Kidney epithelial cell (primary cell): ENCODE measurements around the gene TLE5. TPM values are rescaled to one million over a fixed set of nuclear protein-coding genes. Genes with fewer than 3 reads are reported as not detected.

ENCODE experiments used
- DNase-seq: peaks from one replicate; pipeline ENCODE4 v3.0.0-alpha.2; 2010; ENCODE audit warnings: low read depth
- H3K27me3 ChIP-seq: 2 replicates; pipeline ENCODE4 v1.6.0; 2011; ENCODE audit warnings: low read length; ENCODE audit not compliant: control insufficient read depth, insufficient read depth
- H3K36me3 ChIP-seq: 2 replicates; pipeline ENCODE4 v1.5.1; 2011; ENCODE audit warnings: low read length; ENCODE audit not compliant: control insufficient read depth, insufficient read depth
- H3K4me3 ChIP-seq: 2 replicates; pipeline ENCODE4 v1.5.1; 2011; ENCODE audit warnings: low read depth, mild to moderate bottlenecking, control low read depth, low read length
- CTCF ChIP-seq: IDR thresholded peaks from 2 replicates; pipeline ENCODE4 v1.5.1; 2011; ENCODE audit warnings: mild to moderate bottlenecking, moderate library complexity, low read length, control low read depth, inconsistent platforms; ENCODE audit not compliant: insufficient read depth, poor library complexity, severe bottlenecking
- total RNA-seq: library from RNA; depleted of rRNA; stranded (reverse); fragments of >200 nt; gene quantifications from 2 replicates; pipeline ENCODE4 v1.2.3, GENCODE V29; 2015

Gene TLE5
- total RNA-seq, 1 donor from 2014 or later, result 353 TPM

- Histone ChIP-seq H3K4me3 (no peak overlapping the region), H3K27me3 (peaks cover 2% of the 10 kb centered on the region), H3K36me3 (no peaks in the 10 kb centered on the region)
- TF ChIP-seq CTCF, result no peak
- no peak for DNase-seq
Measured at GRCh38 chr19:3049089-3049488, 13.2 kb downstream of the TLE5 start.

DNA sequence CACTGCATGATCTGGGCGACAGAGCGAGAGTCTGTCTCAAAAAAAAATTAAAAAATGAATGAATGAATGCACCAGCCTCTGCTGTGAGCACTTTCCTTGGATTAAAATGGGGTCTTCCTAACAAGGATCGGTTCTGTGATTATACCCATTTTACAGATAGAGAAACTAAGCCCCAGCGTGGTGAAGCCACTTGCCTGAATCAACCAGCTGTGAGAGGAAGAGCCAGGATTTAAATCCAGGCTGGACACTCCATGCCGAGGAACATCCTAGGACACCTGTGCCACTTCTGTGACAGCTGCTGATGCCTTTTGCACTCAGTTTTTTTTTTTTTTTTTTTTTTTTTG, 14.1 kb downstream of the TLE5 start:
- TF ChIP-seq CTCF, result no peak
- peaks cover 4% of the 10 kb centered on the region for H3K27me3 ChIP-seq
- no peak for DNase-seq
- H3K36me3 ChIP-seq, result no peaks in the 10 kb centered on the region
- no peak overlapping the region for H3K4me3 ChIP-seq

DNA sequence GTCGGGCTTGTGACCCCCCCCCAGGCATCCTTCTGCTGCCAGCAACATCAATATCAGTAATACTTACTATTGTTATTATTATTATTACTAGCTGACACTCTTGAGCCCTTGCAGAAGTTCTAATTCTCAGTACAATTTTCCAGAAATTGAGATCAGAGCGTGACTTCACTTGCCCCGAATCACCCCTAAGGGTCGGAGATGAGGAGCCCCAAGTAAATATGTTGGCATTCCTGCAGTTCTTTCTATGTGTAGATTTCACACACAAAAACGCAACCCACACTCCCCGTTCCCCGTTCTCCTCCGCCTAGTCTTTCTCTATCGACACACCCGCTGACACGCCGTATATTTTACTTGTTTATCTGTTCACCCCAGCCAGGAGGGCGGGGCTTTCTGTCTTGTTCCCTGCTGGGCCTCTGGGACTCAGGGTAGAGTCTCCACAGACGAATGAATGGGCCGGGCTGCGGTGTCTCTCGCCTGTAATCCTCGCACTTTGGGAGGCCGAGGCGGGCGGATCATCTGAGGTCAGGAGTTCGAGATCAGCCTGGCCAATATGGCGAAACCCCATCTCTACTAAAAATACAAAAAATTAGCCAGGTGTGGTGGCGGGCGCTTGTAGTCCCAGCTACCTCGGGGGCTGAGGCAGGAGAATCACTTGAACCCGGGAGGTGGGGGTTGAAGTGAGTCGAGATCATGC, 14.7 kb downstream of the TLE5 start:
- H3K4me3 ChIP-seq, result no peak overlapping the region
- H3K27me3 ChIP-seq, result peaks cover 7% of the 10 kb centered on the region
- no peak for DNase-seq
- no peaks in the 10 kb centered on the region for H3K36me3 ChIP-seq
- no peak for TF ChIP-seq CTCF

- Histone ChIP-seq H3K27me3 (peaks cover 9% of the 10 kb centered on the region), H3K36me3 (no peaks in the 10 kb centered on the region), H3K4me3 (no peak overlapping the region)
- DNase-seq, result no peak
- TF ChIP-seq CTCF, result no peak
Measured at GRCh38 chr19:3046698-3047495, 15.4 kb downstream of the TLE5 start.

DNA sequence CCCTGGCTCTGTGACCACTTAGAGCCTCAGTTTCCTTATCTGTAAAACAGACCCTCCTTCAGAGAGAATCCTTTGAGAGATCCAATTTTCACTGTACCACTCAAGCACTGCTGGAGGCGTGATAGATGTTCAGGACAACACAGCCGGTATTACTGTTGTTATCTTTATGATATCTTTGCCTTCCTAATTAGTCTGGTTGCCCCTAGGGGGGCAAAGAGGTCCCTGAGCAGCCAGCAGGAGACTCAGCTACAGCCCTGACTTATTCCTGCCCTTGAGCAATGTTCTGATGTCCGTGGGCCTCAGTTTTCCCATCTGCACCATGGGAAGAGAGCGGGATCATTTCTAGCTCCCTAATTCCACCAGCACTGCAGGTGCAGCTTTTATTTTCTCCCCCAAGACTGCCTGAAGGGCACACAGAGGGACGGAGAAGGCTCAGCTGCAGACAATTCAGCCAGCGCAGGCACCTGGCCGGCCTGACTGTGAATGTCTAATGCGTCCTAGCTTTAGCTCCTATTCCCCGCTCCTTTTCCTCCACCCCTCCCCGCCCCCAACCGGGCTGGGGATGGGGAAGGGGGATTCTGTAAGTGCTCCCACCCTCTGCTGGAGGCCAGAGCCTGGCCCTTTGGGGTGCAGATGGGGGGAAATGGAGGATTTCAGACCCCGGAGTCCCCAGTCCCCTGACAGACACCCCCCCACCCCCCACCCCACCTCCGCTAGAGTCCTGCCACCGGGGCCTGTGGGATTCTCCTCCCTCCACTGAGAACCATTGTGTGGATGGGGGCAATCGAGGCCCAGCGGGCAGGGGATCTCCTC, 16.2 kb downstream of the TLE5 start:
- no peak for TF ChIP-seq CTCF
- Histone ChIP-seq H3K27me3 (peaks cover 16% of the 10 kb centered on the region), H3K36me3 (no peaks in the 10 kb centered on the region), H3K4me3 (no peak overlapping the region)
- no peak for DNase-seq
